NT2/D1 (cell line): ENCODE results near the gene FAHD1.

Experiments
- SUZ12 ChIP-seq: IDR thresholded peaks from 2 replicates; pipeline ENCODE4 v1.6.1; 2011; ENCODE audit not compliant: insufficient read length, insufficient read depth; ENCODE audit errors: extremely low read depth
- ZNF274 ChIP-seq: IDR thresholded peaks from 2 replicates; pipeline ENCODE4 v1.6.1; 2011; ENCODE audit warnings: mild to moderate bottlenecking, low read depth, low read length

GRCh38 chr16:1810536-1810935, 16.5 kb upstream of the FAHD1 start:
- TF ChIP-seq SUZ12 (no peak), ZNF274 (no peak)
